NCI-H510A treated with DMSO at 0.1 percent for 48 hours (cell line): ENCODE results near the gene CELA2A.
"Not testable (repeated sequence)": the region's sequence is repeated elsewhere in the genome, so short reads cannot be mapped to it uniquely, and the experiment has no call there.

Experiments
- DNase-seq: peaks from one replicate; lab custom pipeline; 2025; lab: John Stamatoyannopoulos, UW

CELA2A gene

GRCh38 chr1:15500184-15501178 is 43.9 kb downstream of the CELA2A start:
- DNase-seq = no peak

GRCh38 chr1:15501208-15502032 is 44.9 kb downstream of the CELA2A start:
- peak; percentile 93 for DNase-seq

GRCh38 chr1:15504436-15504835 is 47.9 kb downstream of the CELA2A start:
- DNase-seq = no peak

GRCh38 chr1:15506831-15507230 is 50.3 kb downstream of the CELA2A start:
- no peak for DNase-seq

GRCh38 chr1:15507278-15507677 is 50.7 kb downstream of the CELA2A start:
- no peak for DNase-seq

GRCh38 chr1:15508700-15509487 is 52.4 kb downstream of the CELA2A start:
- DNase-seq = no peak

- DNase-seq = no peak
Measured at GRCh38 chr1:15509586-15509985, 53.1 kb downstream of the CELA2A start.

- no peak for DNase-seq
Measured at GRCh38 chr1:15510611-15511405, 54.3 kb downstream of the CELA2A start.

- no peak for DNase-seq
Measured at GRCh38 chr1:15513192-15513591, 56.7 kb downstream of the CELA2A start.

GRCh38 chr1:15513919-15514318 is 57.4 kb downstream of the CELA2A start:
- DNase-seq = no peak

- not testable (repeated sequence) for DNase-seq
Measured at GRCh38 chr1:15514557-15514956, 58.0 kb downstream of the CELA2A start.

GRCh38 chr1:15515022-15515663 is 58.6 kb downstream of the CELA2A start:
- DNase-seq = no peak

- no peak for DNase-seq
Measured at GRCh38 chr1:15519625-15520024, 63.1 kb downstream of the CELA2A start.

GRCh38 chr1:15521206-15521906 is 64.8 kb downstream of the CELA2A start:
- not testable (repeated sequence) for DNase-seq
